H1 (cell line): ENCODE measurements around the gene PDE4D. TPM values are rescaled to one million over a fixed set of nuclear protein-coding genes. Genes with fewer than 3 reads are reported as not detected.

Source experiments
- CTCF ChIA-PET: fragments of 300-600 bp; sonication (Branson Sonifier 250); formaldehyde crosslinking; loops from one replicate; lab custom pipeline; 2021; ENCODE audit not compliant: partially characterized antibody; lab: Charles Lee
- POLR2A ChIA-PET: fragments of 300-600 bp; sonication (Branson Sonifier 250); formaldehyde crosslinking; loops from one replicate; lab custom pipeline; 2021; ENCODE audit warnings: inconsistent platforms; ENCODE audit not compliant: partially characterized antibody; lab: Charles Lee
- DNase-seq, 2 experiments: peaks; one replicate each; pipeline versions ENCODE4 v3.0.0 to v3.0.0-alpha.2; 2010 to 2022; ENCODE audit warnings: low spot score in 2 of 2, low read depth in 1 of 2, mixed read lengths in 1 of 2
- FAIRE-seq: peaks from 2 replicates; lab custom pipeline; 2011; peaks lifted over from hg19 to GRCh38; lab: Jason Lieb, UNC
- H2AFZ ChIP-seq: 2 replicates; pipeline ENCODE4 v1.8.1; 2012; ENCODE audit warnings: low read length, inconsistent platforms
- H2AK5ac ChIP-seq: 2 replicates; pipeline ENCODE4 v1.6.1; 2013; ENCODE audit warnings: low read depth, low read length
- H2BK120ac ChIP-seq: replicated peaks from 2 replicates; pipeline ENCODE3; 2013; ENCODE audit warnings: low read depth, low read length, inconsistent platforms
- H2BK12ac ChIP-seq: 2 replicates; pipeline ENCODE4 v1.6.1; 2013; ENCODE audit warnings: low read depth, low read length
- H2BK15ac ChIP-seq: 2 replicates; pipeline ENCODE4 v1.6.1; 2013; ENCODE audit warnings: low read length
- H2BK20ac ChIP-seq: 2 replicates; pipeline ENCODE4 v1.6.1; 2013; ENCODE audit warnings: low read length
- H2BK5ac ChIP-seq: 2 replicates; pipeline ENCODE4 v1.6.1; 2013; ENCODE audit warnings: low read depth, low read length
- H3K14ac ChIP-seq: 2 replicates; pipeline ENCODE4 v1.6.1; 2013; ENCODE audit warnings: inconsistent platforms; ENCODE audit not compliant: insufficient read length
- H3K18ac ChIP-seq: 2 replicates; pipeline ENCODE4 v1.6.1; 2013; ENCODE audit warnings: low read length; ENCODE audit errors: extremely low read depth
- H3K23ac ChIP-seq: 2 replicates; pipeline ENCODE4 v1.6.1; 2013; ENCODE audit warnings: inconsistent platforms; ENCODE audit not compliant: insufficient read length
- H3K23me2 ChIP-seq: 2 replicates; pipeline ENCODE4 v1.6.1; 2013; ENCODE audit warnings: low read depth, low read length
- H3K27ac ChIP-seq: 2 replicates; pipeline ENCODE4 v1.6.1; 2011; ENCODE audit warnings: low read depth, low read length, inconsistent platforms
- H3K27me3 ChIP-seq, 4 experiments: replicated peaks in 1 of 4; 1 replicate in 1 of 4; 2 replicates in 3 of 4; pipeline versions ENCODE4 v1.6.1 to v1.8.1; 2011 to 2013; ENCODE audit warnings: low read length in 3 of 4, mild to moderate bottlenecking in 3 of 4, inconsistent platforms in 2 of 4, mixed read lengths in 2 of 4, moderate library complexity in 1 of 4; ENCODE audit not compliant: control insufficient read depth in 3 of 4, insufficient read depth in 3 of 4; ENCODE audit errors: extremely low read depth in 1 of 4
- H3K36me3 ChIP-seq, 4 experiments: 2 replicates each; pipeline versions ENCODE4 v1.6.1 to v1.8.1; 2011 to 2013; ENCODE audit warnings: mild to moderate bottlenecking in 4 of 4, low read length in 3 of 4, moderate library complexity in 2 of 4, control low read depth in 1 of 4, inconsistent platforms in 1 of 4; ENCODE audit not compliant: insufficient read depth in 4 of 4, control insufficient read depth in 2 of 4
- H3K4ac ChIP-seq: replicated peaks from 2 replicates; pipeline ENCODE3; 2013; ENCODE audit warnings: low read length, low read depth, mixed read lengths, inconsistent platforms; ENCODE audit not compliant: insufficient read length
- H3K4me1 ChIP-seq, 4 experiments: replicated peaks in 1 of 4; 1 replicate in 1 of 4; 2 replicates in 3 of 4; pipeline versions ENCODE4 v1.6.1 to v1.8.1; 2011 to 2013; ENCODE audit warnings: low read length in 3 of 4, inconsistent platforms in 2 of 4, mixed read lengths in 1 of 4; ENCODE audit not compliant: insufficient read depth in 4 of 4, control insufficient read depth in 3 of 4
- H3K4me2 ChIP-seq, 2 experiments: 2 replicates each; pipeline versions ENCODE4 v1.6.1 to v1.8.1; 2011 to 2013; ENCODE audit warnings: low read depth in 2 of 2, low read length in 2 of 2, control low read depth in 1 of 2, inconsistent platforms in 1 of 2, mild to moderate bottlenecking in 1 of 2; ENCODE audit not compliant: insufficient read depth in 1 of 2
- H3K4me3 ChIP-seq, 4 experiments: fragments of 200-600, 300-600 bp in 1 of 4; sonication (generic), shearing (Covaris generic), sonication (Bioruptor Twin) in 1 of 4; 2 replicates each; pipeline versions ENCODE4 v1.5.1 to v1.8.1; 2011 to 2016; ENCODE audit warnings: low read length in 4 of 4, low read depth in 3 of 4, control low read depth in 2 of 4, inconsistent platforms in 2 of 4, mild to moderate bottlenecking in 2 of 4, mixed read lengths in 1 of 4, moderate library complexity in 1 of 4; ENCODE audit not compliant: insufficient read depth in 2 of 4; ENCODE audit errors: extremely low read depth in 1 of 4
- H3K56ac ChIP-seq: replicated peaks from 2 replicates; pipeline ENCODE3; 2013; ENCODE audit warnings: low read depth, mild to moderate bottlenecking, mixed read lengths, low read length, inconsistent platforms; ENCODE audit not compliant: insufficient read length
- H3K79me1 ChIP-seq: 2 replicates; pipeline ENCODE4 v1.6.1; 2013; ENCODE audit warnings: low read depth, low read length, control low read depth
- H3K79me2 ChIP-seq, 2 experiments: 2 replicates each; pipeline versions ENCODE4 v1.6.1 to v1.8.1; 2012 to 2013; ENCODE audit warnings: low read length in 2 of 2, mild to moderate bottlenecking in 2 of 2, inconsistent platforms in 1 of 2; ENCODE audit not compliant: insufficient read depth in 2 of 2, control insufficient read depth in 1 of 2
- H3K9ac ChIP-seq, 4 experiments: replicated peaks in 1 of 4; 1 replicate in 1 of 4; 2 replicates in 3 of 4; pipeline versions ENCODE4 v1.6.1 to v1.8.1; 2011 to 2013; ENCODE audit warnings: low read depth in 3 of 4, low read length in 3 of 4, control low read depth in 2 of 4, mild to moderate bottlenecking in 2 of 4, moderate library complexity in 2 of 4, inconsistent platforms in 1 of 4; ENCODE audit errors: extremely low read depth in 1 of 4
- H3K9me3 ChIP-seq, 2 experiments: 2 replicates each; pipeline versions ENCODE4 v1.6.1 to v1.8.1; 2012 to 2013; ENCODE audit warnings: mild to moderate bottlenecking in 2 of 2, moderate library complexity in 2 of 2, control low read depth in 1 of 2, inconsistent platforms in 1 of 2, low read depth in 1 of 2, low read length in 1 of 2, mixed read lengths in 1 of 2; ENCODE audit not compliant: insufficient read depth in 2 of 2
- H4K20me1 ChIP-seq, 2 experiments: replicated peaks in 1 of 2; 2 replicates each; pipeline versions ENCODE3 to v1.8.1; 2011 to 2013; ENCODE audit warnings: inconsistent platforms in 2 of 2, low read length in 2 of 2, mild to moderate bottlenecking in 1 of 2; ENCODE audit not compliant: insufficient read depth in 2 of 2, control insufficient read depth in 1 of 2
- H4K5ac ChIP-seq: 2 replicates; pipeline ENCODE4 v1.6.1; 2013; ENCODE audit warnings: low read length, low read depth, mixed read lengths, inconsistent platforms; ENCODE audit not compliant: insufficient read length
- H4K8ac ChIP-seq: 2 replicates; pipeline ENCODE4 v1.8.0; 2013; ENCODE audit warnings: mild to moderate bottlenecking, moderate library complexity, low read length, inconsistent platforms; ENCODE audit not compliant: insufficient read depth; ENCODE audit errors: extremely low read depth
- H4K91ac ChIP-seq: replicated peaks from 2 replicates; pipeline ENCODE3; 2013; ENCODE audit warnings: low read length, mixed read lengths, inconsistent platforms; ENCODE audit not compliant: insufficient read length
- BCL11A ChIP-seq, 2 experiments: IDR thresholded peaks; one replicate each; pipeline ENCODE4 v1.6.1; 2011; ENCODE audit warnings: low read depth in 2 of 2, low read length in 2 of 2, mild to moderate bottlenecking in 2 of 2
- BRCA1 ChIP-seq: IDR thresholded peaks from 2 replicates; pipeline ENCODE4 v1.6.1; 2012; ENCODE audit warnings: low read depth, low read length, improper control_type of control experiment
- CBX8 ChIP-seq: fragments of 300-800, 300-1000 bp; sonication (generic); IDR thresholded peaks from 2 replicates; pipeline ENCODE4 v1.7.1; 2016; ENCODE audit warnings: low read depth, low read length, borderline replicate concordance
- CEBPB ChIP-seq: IDR thresholded peaks from 2 replicates; pipeline ENCODE4 v1.6.1; 2012; ENCODE audit warnings: low read depth, low read length
- CREB1 ChIP-seq: IDR thresholded peaks from 2 replicates; pipeline ENCODE4 v1.6.1; 2012; ENCODE audit warnings: inconsistent platforms
- JUND ChIP-seq: IDR thresholded peaks from 2 replicates; pipeline ENCODE4 v1.6.1; 2011; ENCODE audit warnings: mild to moderate bottlenecking, improper control_type of control experiment, low read length
- NANOG ChIP-seq: IDR thresholded peaks from 2 replicates; pipeline ENCODE4 v1.6.1; 2011; ENCODE audit warnings: low read length, low read depth, mild to moderate bottlenecking, inconsistent platforms; ENCODE audit not compliant: insufficient read depth, poor library complexity, severe bottlenecking
- RFX5 ChIP-seq: IDR thresholded peaks from 2 replicates; pipeline ENCODE4 v1.6.1; 2011; ENCODE audit warnings: low read depth, low read length, improper control_type of control experiment, borderline replicate concordance
- SAP30 ChIP-seq: fragments of 300-600 bp; sonication (generic); IDR thresholded peaks from 2 replicates; pipeline ENCODE4 v1.7.1; 2012; ENCODE audit warnings: low read length, moderate library complexity, mild to moderate bottlenecking, inconsistent platforms; ENCODE audit not compliant: insufficient read depth, insufficient replicate concordance
- SIN3A ChIP-seq, 2 experiments: IDR thresholded peaks in 1 of 2; conservative IDR thresholded peaks in 1 of 2; 2 replicates each; pipeline ENCODE4 v1.6.1; 2011 to 2012; ENCODE audit warnings: low read length in 2 of 2, improper control_type of control experiment in 1 of 2, low read depth in 1 of 2, mild to moderate bottlenecking in 1 of 2
- SIRT6 ChIP-seq: IDR thresholded peaks from one replicate; pipeline ENCODE4 v1.7.1; 2012; ENCODE audit warnings: low read length, inconsistent platforms
- TAF1 ChIP-seq: IDR thresholded peaks from 2 replicates; pipeline ENCODE4 v1.6.1; 2011; ENCODE audit warnings: mild to moderate bottlenecking, low read depth, low read length
- WGBS, 2 experiments: shearing (Covaris generic) in 1 of 2; methylation state at CpG; one replicate each; pipeline versions ENCODE4 v1.1.6 to v1.1.7; 2013 to 2015; ENCODE audit warnings: low lambda C conversion rate in 2 of 2, mixed read lengths in 2 of 2, inconsistent platforms in 1 of 2, low coverage in 1 of 2, missing lambda C conversion rate in 1 of 2; ENCODE audit not compliant: insufficient replicate concordance in 2 of 2, insufficient coverage in 1 of 2, insufficient read length in 1 of 2; ENCODE audit errors: extremely low coverage in 1 of 2, missing lambda C conversion rate in 1 of 2; 5-methylcytosine and 5-hydroxymethylcytosine counted together
- polyA plus RNA-seq, 7 experiments: library from polyadenylated mRNA; depleted of rRNA in 3 of 7; stranded (reverse) in 5 of 7; unstranded in 2 of 7; fragments of >200 nt in 5 of 7; fragments of 200-250 nt in 2 of 7; gene quantifications; 1 replicate in 5 of 7; 2 replicates in 1 of 7; 4 replicates in 1 of 7; pipeline versions ENCODE4 v1.2.1 to v1.2.3, GENCODE V29; 2011 to 2013; ENCODE audit warnings: missing spikeins in 2 of 7, mixed read lengths in 2 of 7
- total RNA-seq: library from RNA; stranded (reverse); fragmentation: NEBNext Ultra II Directional; extraction: Animal tissue kit (Norgen Biotek cat#: 25700); gene quantifications from 2 replicates; pipeline ENCODE4 v1.2.1, GENCODE V29; 2021
- TF ChIP-seq, protein P1 (sequence below): IDR thresholded peaks from 2 replicates; pipeline ENCODE4 v1.6.1; 2011; ENCODE audit warnings: low read length, improper control_type of control experiment

PDE4D gene
- total and polyA plus RNA-seq, 2 of the 8 experiments (the other 6 are each of a cell fraction or from before 2014, with no cell fraction given), result 2.3 to 3.7 TPM

- Histone ChIP-seq H3K4me2 (no peak overlapping the region), H3K23ac (no peak overlapping the region), H2BK15ac (no peak overlapping the region), H3K27ac (no peak overlapping the region), H3K4me1 (no peaks in the 10 kb centered on the region; a peak in 2 of 7 replicates), H3K27me3 (no peaks in the 10 kb centered on the region), H2BK5ac (no peak overlapping the region), H3K14ac (no peak overlapping the region), H4K5ac (no peak overlapping the region), H3K23me2 (no peaks in the 10 kb centered on the region), H3K56ac (no peak overlapping the region), H3K36me3 (no peaks in the 10 kb centered on the region), H3K9ac (no peak overlapping the region), H4K91ac (no peak overlapping the region), H4K20me1 (no peaks in the 10 kb centered on the region)
- ChIA-PET CTCF (no interaction called here), POLR2A (no interaction called here)
- no peak for FAIRE-seq
- 90% methylated on average over 3 of the region's 3 CpGs; no CpG with 5 or more reads in 1 of the 2 experiments for WGBS, 2 experiments
- TF ChIP-seq, protein P1, sequence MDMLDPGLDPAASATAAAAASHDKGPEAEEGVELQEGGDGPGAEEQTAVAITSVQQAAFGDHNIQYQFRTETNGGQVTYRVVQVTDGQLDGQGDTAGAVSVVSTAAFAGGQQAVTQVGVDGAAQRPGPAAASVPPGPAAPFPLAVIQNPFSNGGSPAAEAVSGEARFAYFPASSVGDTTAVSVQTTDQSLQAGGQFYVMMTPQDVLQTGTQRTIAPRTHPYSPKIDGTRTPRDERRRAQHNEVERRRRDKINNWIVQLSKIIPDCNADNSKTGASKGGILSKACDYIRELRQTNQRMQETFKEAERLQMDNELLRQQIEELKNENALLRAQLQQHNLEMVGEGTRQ, result no peak
- TF ChIP-seq CREB1, result no peak
- no peak for TF ChIP-seq CBX8
- TF ChIP-seq CEBPB, result no peak
- no peak for TF ChIP-seq NANOG
- TF ChIP-seq RFX5, result no peak
- TF ChIP-seq SIN3A (conservative IDR thresholded peaks at IDR 0.05 in 1 of 2, IDR thresholded peaks at IDR 0.05 in 1 of 2; ENCODE audit: low read depth in 1 of 2, low read length in 2 of 2), result no peak
- TF ChIP-seq SAP30, result no peak
- TF ChIP-seq BCL11A (IDR thresholded peaks at IDR 0.05; ENCODE audit: low read depth in 2 of 2, low read length in 2 of 2), result no peak
- TF ChIP-seq TAF1, result no peak
- no peak for TF ChIP-seq BRCA1
- no peak for TF ChIP-seq JUND
- no peak for TF ChIP-seq SIRT6
- TF ChIP-seq, all 59 proteins: peak for 0
- Histone ChIP-seq H2BK120ac (no peak overlapping the region), H2BK12ac (no peak overlapping the region), H3K9me3 (no peaks in the 10 kb centered on the region), H2BK20ac (no peak overlapping the region), H3K4ac (no peak overlapping the region), H3K79me1 (no peaks in the 10 kb centered on the region), H3K18ac (no peak overlapping the region), H2AFZ (no peak overlapping the region), H3K79me2 (no peaks in the 10 kb centered on the region), H3K4me3 (no peak overlapping the region), H4K8ac (no peak overlapping the region), H2AK5ac (no peak overlapping the region)
- DNase-seq, result no peak
These were observed 171.8 kb downstream of the PDE4D start for GRCh38 chr5:59721741-59722140.
